WERI-Rb-1 (cell line): ENCODE measurements around the gene ANGPTL8.

Experiments used
- DNase-seq: peaks from one replicate; pipeline ENCODE4 v3.0.0-alpha.2; 2020
- H3K27ac ChIP-seq: fragments of 250-450 bp; sonication (Bioruptor Pico); 2 replicates; pipeline ENCODE4 v1.5.1; 2020; ENCODE audit warnings: mild to moderate bottlenecking, moderate library complexity
- H3K27me3 ChIP-seq: fragments of 250-450 bp; sonication (Bioruptor Pico); 2 replicates; pipeline ENCODE4 v1.5.1; 2021; ENCODE audit warnings: mild to moderate bottlenecking, low read depth, moderate library complexity; ENCODE audit not compliant: insufficient read depth, severe bottlenecking
- H3K36me3 ChIP-seq: fragments of 250-450 bp; sonication (Bioruptor Pico); 2 replicates; pipeline ENCODE4 v1.5.1; 2020; ENCODE audit warnings: mild to moderate bottlenecking, moderate library complexity
- H3K4me3 ChIP-seq: 2 replicates; pipeline ENCODE4 v1.5.1; 2011; ENCODE audit warnings: low read depth, mild to moderate bottlenecking, control low read depth, low read length
- H3K9me3 ChIP-seq: fragments of 250-450 bp; sonication (Bioruptor Pico); 2 replicates; pipeline ENCODE4 v1.5.1; 2021; ENCODE audit warnings: mild to moderate bottlenecking, moderate library complexity; ENCODE audit not compliant: severe bottlenecking
- CTCF ChIP-seq: IDR thresholded peaks from 2 replicates; pipeline ENCODE4 v1.5.1; 2011; ENCODE audit warnings: low read depth, mild to moderate bottlenecking, control low read depth, inconsistent platforms, low read length

Gene ANGPTL8

GRCh38 chr19:11227195-11227886 is 12.1 kb upstream of the ANGPTL8 start:
- Histone ChIP-seq H3K27ac (no peak overlapping the region), H3K9me3 (no peaks in the 10 kb centered on the region), H3K27me3 (no peaks in the 10 kb centered on the region), H3K4me3 (no peak overlapping the region), H3K36me3 (no peaks in the 10 kb centered on the region)
- peak; percentile 45 for DNase-seq
- peak; percentile 33; the same call in 1 of the 2 replicates for TF ChIP-seq CTCF

- H3K4me3 ChIP-seq: no peak overlapping the region
- no peak for TF ChIP-seq CTCF
- no peak overlapping the region for H3K27ac ChIP-seq
- no peaks in the 10 kb centered on the region; the same call in 1 of the 2 replicates for H3K36me3 ChIP-seq
- no peaks in the 10 kb centered on the region for H3K9me3 ChIP-seq
- no peak for DNase-seq
- H3K27me3 ChIP-seq: no peaks in the 10 kb centered on the region
These were observed 8.6 kb upstream of the ANGPTL8 start for GRCh38 chr19:11230621-11231386.

GRCh38 chr19:11232555-11232954 is 6.9 kb upstream of the ANGPTL8 start:
- Histone ChIP-seq H3K27me3 (no peaks in the 10 kb centered on the region), H3K27ac (no peak overlapping the region), H3K36me3 (no peaks in the 10 kb centered on the region; the same call in 1 of the 2 replicates), H3K9me3 (no peaks in the 10 kb centered on the region), H3K4me3 (no peak overlapping the region)
- TF ChIP-seq CTCF: no peak
- DNase-seq: no peak

- no peak for DNase-seq
- H3K9me3 ChIP-seq: no peaks in the 10 kb centered on the region
- H3K36me3 ChIP-seq: no peaks in the 10 kb centered on the region; the same call in 1 of the 2 replicates
- H3K27ac ChIP-seq: no peak overlapping the region
- no peak for TF ChIP-seq CTCF
- H3K4me3 ChIP-seq: no peak overlapping the region
- H3K27me3 ChIP-seq: no peaks in the 10 kb centered on the region
These were observed 6.3 kb upstream of the ANGPTL8 start for GRCh38 chr19:11233073-11233472.

- H3K4me3 ChIP-seq: no peak overlapping the region
- H3K36me3 ChIP-seq: no peaks in the 10 kb centered on the region; the same call in 1 of the 2 replicates
- no peaks in the 10 kb centered on the region for H3K27me3 ChIP-seq
- no peak overlapping the region for H3K27ac ChIP-seq
- H3K9me3 ChIP-seq: no peaks in the 10 kb centered on the region
- no peak for TF ChIP-seq CTCF
- DNase-seq: no peak
These were observed 4.8 kb upstream of the ANGPTL8 start for GRCh38 chr19:11234486-11235075.
